ENCODE results near the gene DYNC1I2. TPM values are rescaled to one million over a fixed set of nuclear protein-coding genes. Genes with fewer than 3 reads are reported as not detected.

DYNC1I2 gene
- total and polyA plus RNA-seq, 2 of the 4 experiments (the other 2 are of a cell fraction), result 110 to 114 TPM

GRCh38 chr2:171747371-171747770 is 60.1 kb downstream of the DYNC1I2 start:
- Histone ChIP-seq H3K9ac (ENCODE audit: low read depth, low read length) (no peak overlapping the region), H4K8ac (ENCODE audit: low read depth in 2 of 2, low read length in 2 of 2) (no peak overlapping the region), H3K14ac (replicated peaks; ENCODE audit: low read depth, low read length) (no peak overlapping the region), H3K9me3 (ENCODE audit: control insufficient read depth, insufficient read depth, low read length) (no peaks in the 10 kb centered on the region), H2AFZ (replicated peaks; ENCODE audit: low read length, poor library complexity) (no peak overlapping the region), H3K4me3 (ENCODE audit: insufficient read depth, low read depth, low read length) (no peak overlapping the region), H3K27ac (ENCODE audit: insufficient read depth, low read length) (no peak overlapping the region), H2BK20ac (ENCODE audit: low read depth, low read length) (no peak overlapping the region), H2AK9ac (replicated peaks; ENCODE audit: low read depth, low read length, poor library complexity) (no peak overlapping the region), H3K9me1 (ENCODE audit: insufficient read depth, low read length) (0 out of 2 replicates have a peak, but pooled peaks cover 3% of the 10 kb centered on the region), H3K27me3 (ENCODE audit: control insufficient read depth, insufficient read depth, low read length) (no peaks in the 10 kb centered on the region), H3K23ac (ENCODE audit: low read depth, low read length) (no peak overlapping the region), H2BK15ac (ENCODE audit: low read depth, low read length) (no peak overlapping the region), H4K5ac (ENCODE audit: low read depth, low read length) (no peak overlapping the region), H3K4me1 (ENCODE audit: control insufficient read depth, insufficient read depth, low read length) (no peaks in the 10 kb centered on the region), H3K79me1 (ENCODE audit: low read depth in 1 of 2, low read length in 2 of 2) (peaks cover 8 to 19% of the 10 kb centered on the region in 2 experiments), H3K18ac (ENCODE audit: low read depth, low read length) (no peak overlapping the region), H3K4me2 (ENCODE audit: low read depth, low read length) (no peak overlapping the region), H2BK120ac (ENCODE audit: low read depth, low read length) (no peak overlapping the region), H4K20me1 (ENCODE audit: insufficient read depth, low read length) (no peaks in the 10 kb centered on the region), H4K91ac (ENCODE audit: insufficient read depth, low read depth, low read length) (no peak overlapping the region), H3K36me3 (ENCODE audit: control insufficient read depth, insufficient read depth, low read length) (peaks cover 36% of the 10 kb centered on the region), H3K56ac (ENCODE audit: extremely low read depth, insufficient read depth, low read length) (no peak overlapping the region), H2AK5ac (ENCODE audit: low read depth, low read length) (no peak overlapping the region), H2BK5ac (ENCODE audit: low read depth, low read length, poor library complexity, severe bottlenecking) (no peak overlapping the region), H3K4ac (ENCODE audit: low read depth, low read length) (no peak overlapping the region)
- in situ Hi-C loops (cut with MboI; ENCODE audit: low sequenced_read_pairs) (no loop called here), dilution Hi-C loops (cut with HindIII; ENCODE audit: low sequenced_read_pairs, unreplicated experiment) (no loop called here), intact Hi-C loops (cut with micrococcal nuclease) (no loop called here)
- CTCF ChIA-PET, result no interaction called here
- TF ChIP-seq RCOR1 (IDR thresholded peaks at IDR 0.05; ENCODE audit: insufficient replicate concordance, low read length) (no peak), CEBPB (IDR thresholded peaks at IDR 0.05; ENCODE audit: low read depth, low read length) (no peak), CHD1 (IDR thresholded peaks at IDR 0.05; ENCODE audit: low read depth, low read length) (no peak), SMC3 (IDR thresholded peaks at IDR 0.05; ENCODE audit: low read depth, low read length) (no peak), USF2 (IDR thresholded peaks at IDR 0.05; ENCODE audit: low read depth, low read length) (no peak), CTCF (conservative IDR thresholded peaks at IDR 0.05; ENCODE audit: low read depth, low read length) (no peak), MAZ (IDR thresholded peaks at IDR 0.05; ENCODE audit: borderline replicate concordance, low read depth, low read length) (no peak), RFX5 (IDR thresholded peaks at IDR 0.05; ENCODE audit: low read depth, low read length) (no peak), MXI1 (IDR thresholded peaks at IDR 0.05; ENCODE audit: borderline replicate concordance, low read depth, low read length) (no peak), RAD21 (IDR thresholded peaks at IDR 0.05; ENCODE audit: low read length) (no peak), BHLHE40 (IDR thresholded peaks at IDR 0.05; ENCODE audit: low read depth, low read length) (no peak), FOS (IDR thresholded peaks at IDR 0.05; ENCODE audit: low read depth, low read length) (no peak), POLR2A (IDR thresholded peaks at IDR 0.05; ENCODE audit: low read depth, low read length) (no peak), NFE2L2 (IDR thresholded peaks at IDR 0.05; ENCODE audit: low read depth, low read length) (no peak), MAFK (IDR thresholded peaks at IDR 0.05; ENCODE audit: low read depth, low read length) (no peak), ELK1 (IDR thresholded peaks at IDR 0.05; ENCODE audit: borderline replicate concordance, low read depth, low read length) (no peak)
- DNase-seq (no peak), ATAC-seq (ENCODE audit: low read depth) (no peak)
- no TSS peak for BruUV-seq (replicated peaks)
- WGBS, 2 experiments (ENCODE audit: extremely low coverage in 2 of 2, insufficient read length in 1 of 2), result no CpG with 5 or more reads among the region's 3 CpGs
- POLR2A ChIA-PET (ENCODE audit: unreplicated experiment), result no interaction called here
